Measurements from ENCODE around the gene FKBP5.
A peak's percentile ranks its signal among the peaks of the same experiment; 100 is the strongest.
"Not testable (repeated sequence)": the region's sequence is repeated elsewhere in the genome, so short reads cannot be mapped to it uniquely, and the experiment has no call there.

The FKBP5 gene

DNA sequence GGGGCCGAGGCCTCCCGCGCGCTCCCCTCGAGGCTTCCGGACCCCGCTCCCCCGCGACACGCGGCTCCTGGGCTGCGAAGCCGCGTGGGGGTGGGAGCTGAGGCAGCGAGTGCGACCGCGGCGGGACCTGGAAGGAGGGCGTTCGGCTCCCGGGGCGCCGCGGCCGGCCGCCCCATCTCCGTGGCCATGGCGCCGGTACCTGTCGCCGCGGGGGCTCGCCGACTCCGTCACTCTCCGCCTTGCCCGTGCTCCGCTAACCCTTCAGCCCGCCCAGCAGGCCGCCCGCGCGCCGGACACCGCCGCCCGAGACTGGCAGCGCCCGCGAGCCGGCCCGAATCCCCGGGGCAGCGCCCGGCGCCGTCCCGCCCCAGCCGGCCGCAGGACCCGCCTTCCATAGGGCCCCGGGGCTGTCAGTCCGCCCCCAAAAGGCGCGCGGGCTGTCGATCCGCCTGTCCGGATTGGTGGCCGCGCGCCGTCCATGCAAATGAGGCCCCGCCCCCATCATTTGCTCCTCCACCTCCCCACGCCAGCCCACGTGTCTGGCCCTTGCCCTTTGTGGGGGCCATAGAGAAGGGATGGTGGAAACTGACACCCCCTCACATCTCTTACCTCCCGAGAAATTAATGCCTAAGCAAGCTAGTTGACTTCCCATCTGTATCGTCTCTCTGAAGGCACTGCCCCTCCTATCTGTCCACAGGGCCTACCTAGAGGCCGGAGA is at the start of gene FKBP5:
TSS of gene FKBP5 (minus strand) at position 311 of the 718 bp plus-strand sequence. CDS start 46,091 bp downstream, outside the sequence.
- no peak for TF ChIP-seq CTCF (conservative IDR thresholded peaks at IDR 0.05; ENCODE audit: low read depth, low read length)
- peak; percentile 94 for DNase-seq (ENCODE audit: low read depth)

DNA sequence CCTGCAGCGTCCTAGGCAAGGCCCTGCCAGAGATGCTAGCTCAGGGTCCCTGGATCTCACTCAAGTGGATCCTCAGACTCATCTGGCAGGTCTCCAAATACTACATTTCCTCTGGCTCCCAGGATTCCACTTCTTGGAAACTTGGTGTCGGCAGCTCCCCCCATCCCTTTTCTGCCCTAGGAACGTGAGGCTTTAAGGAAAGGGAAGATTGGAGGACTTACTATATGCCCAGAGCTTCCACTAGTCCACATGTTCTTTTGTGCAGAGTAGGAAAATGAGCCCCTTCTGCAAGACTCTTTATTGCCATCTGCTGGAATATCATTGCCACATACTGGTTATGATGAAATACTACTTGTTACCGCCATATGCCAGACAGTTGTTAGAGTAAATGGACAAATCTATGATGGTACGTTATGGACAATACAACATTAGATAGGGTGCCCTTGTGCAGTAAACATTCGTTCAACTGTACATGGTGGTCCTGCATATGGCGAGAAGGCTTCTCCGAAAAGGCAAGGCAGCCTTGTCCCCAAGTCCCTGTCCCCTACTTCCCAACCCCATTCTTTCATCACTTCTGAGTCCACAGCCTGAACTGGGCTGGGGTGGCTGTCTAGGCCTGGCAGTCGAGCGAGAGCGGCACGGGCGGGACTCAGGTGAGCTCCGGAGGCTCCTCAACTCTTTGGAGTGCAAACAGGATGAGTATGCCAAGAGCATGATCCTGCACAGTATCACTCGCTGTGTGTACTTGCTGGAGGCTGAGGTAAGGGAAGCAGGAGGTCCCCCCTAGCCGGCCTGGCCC is 48.9 kb upstream of the FKBP5 start:
- DNase-seq (ENCODE audit: low read depth) = peak; percentile 95
- H3K4me3 ChIP-seq (ENCODE audit: low read depth, low read length) = no peak overlapping the region

More for the DNA sequence above, at the start of gene FKBP5:
- H3K4me3 ChIP-seq (ENCODE audit: low read depth, low read length) = peak within 1 kb of the TSS; percentile 81

DNA sequence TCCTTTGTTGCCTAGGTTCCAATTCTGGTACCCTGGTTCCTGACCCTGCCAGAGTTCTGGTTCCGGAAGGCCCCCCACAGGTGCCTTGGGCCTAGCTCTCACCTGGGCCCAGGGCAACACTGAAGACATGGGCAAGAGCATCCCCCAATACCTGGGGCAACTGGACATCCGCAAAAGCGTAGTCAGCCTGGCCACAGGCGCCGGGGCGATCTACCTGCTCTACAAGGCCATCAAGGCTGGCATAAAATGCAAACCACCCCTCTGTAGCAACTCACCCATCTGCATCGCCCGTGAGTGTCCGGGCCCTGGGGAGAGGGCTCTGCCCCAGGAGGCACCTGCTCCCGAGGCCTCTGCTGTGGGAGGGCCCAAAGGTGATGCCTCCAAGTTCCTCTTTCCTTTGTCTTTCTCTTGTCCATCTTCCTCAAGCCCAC is 48.3 kb upstream of the FKBP5 start, which contains the start of gene ARMC12:
TSS of gene ARMC12 (plus strand) at position 51 of the 431 bp plus-strand sequence. CDS start at position 128, 77 bp downstream.
- no peak for TF ChIP-seq CTCF (conservative IDR thresholded peaks at IDR 0.05; ENCODE audit: low read depth, low read length)
- H3K4me3 ChIP-seq (ENCODE audit: low read depth, low read length) = no peak within 1 kb of the TSS
- no peak for DNase-seq (ENCODE audit: low read depth)

More for the DNA sequence above, 48.9 kb upstream of the FKBP5 start:
- TF ChIP-seq CTCF (conservative IDR thresholded peaks at IDR 0.05; ENCODE audit: low read depth, low read length) = peak; percentile 79

DNA sequence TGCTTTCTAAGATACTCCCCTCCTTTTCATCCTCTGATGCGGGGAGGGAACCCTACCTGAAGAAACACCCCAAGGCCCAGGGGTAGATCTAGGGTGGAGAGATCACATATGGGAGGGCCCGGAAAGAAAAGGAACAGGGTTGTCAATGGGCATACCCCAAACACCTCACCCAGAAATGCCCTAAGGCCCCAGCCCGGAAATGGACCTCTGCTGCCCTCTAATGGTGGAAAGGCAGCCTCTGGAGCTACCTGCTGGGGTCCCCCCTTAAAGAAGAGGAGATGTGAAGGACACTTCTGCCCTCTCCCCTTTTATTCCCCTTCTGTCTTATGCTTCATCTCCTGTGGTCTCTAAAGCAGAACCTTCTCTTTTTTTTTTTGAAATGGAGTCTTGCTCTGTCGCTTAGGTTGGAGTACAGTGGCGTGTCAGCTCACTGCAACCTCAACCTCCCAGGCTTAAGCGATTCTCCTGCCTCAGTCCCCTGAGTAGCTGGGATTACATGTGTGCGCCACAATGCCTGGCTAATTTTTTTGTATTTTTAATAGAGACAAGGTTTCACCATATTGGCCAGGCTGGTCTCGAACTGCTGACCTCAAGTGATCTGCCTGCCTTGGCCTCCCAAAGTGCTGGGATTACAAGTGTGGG is 47.7 kb upstream of the FKBP5 start:
- peak; percentile 97 for TF ChIP-seq CTCF (conservative IDR thresholded peaks at IDR 0.05; ENCODE audit: low read depth, low read length)
- H3K4me3 ChIP-seq (ENCODE audit: low read depth, low read length) = no peak overlapping the region
- DNase-seq (ENCODE audit: low read depth) = peak; percentile 73

GRCh38 chr6:35735452-35735851 is 46.7 kb upstream of the FKBP5 start:
- H3K4me3 ChIP-seq (ENCODE audit: low read depth, low read length) = no peak overlapping the region
- TF ChIP-seq CTCF (conservative IDR thresholded peaks at IDR 0.05; ENCODE audit: low read depth, low read length) = no peak
- no peak for DNase-seq (ENCODE audit: low read depth)

GRCh38 chr6:35734319-35734718 is 45.6 kb upstream of the FKBP5 start:
- not testable (repeated sequence) for H3K4me3 ChIP-seq (ENCODE audit: low read depth, low read length); DNase-seq (ENCODE audit: low read depth)

DNA sequence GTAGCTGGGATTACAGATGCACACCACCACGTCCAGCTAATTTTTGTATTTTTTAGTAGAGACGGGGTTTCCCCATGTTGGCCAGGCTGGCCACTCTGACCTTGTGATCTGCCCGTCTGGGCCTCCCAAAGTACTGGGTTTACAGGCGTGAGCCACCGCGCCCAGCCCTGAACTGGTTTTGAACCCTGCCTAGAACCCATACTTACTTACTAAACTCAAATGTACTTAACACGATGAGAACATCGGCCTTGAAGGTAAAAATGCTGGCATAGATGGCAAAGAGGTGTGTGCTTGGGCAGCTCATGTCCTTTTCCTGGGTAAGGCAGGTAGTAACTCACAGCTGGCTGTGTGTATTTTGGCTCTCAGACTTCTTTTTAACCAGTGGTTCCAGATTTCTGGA is 44.9 kb upstream of the FKBP5 start:
- DNase-seq (ENCODE audit: low read depth) = no peak
- H3K4me3 ChIP-seq (ENCODE audit: low read depth, low read length) = no peak overlapping the region
- TF ChIP-seq CTCF (conservative IDR thresholded peaks at IDR 0.05; ENCODE audit: low read depth, low read length) = no peak
